GM19328 (cell line): Measurements from ENCODE around the gene LPCAT1.

Source experiments
- ATAC-seq: cut with Tn5 transposase; IDR thresholded peaks from one replicate; pipeline ENCODE4 v1.9.1; 2021; ENCODE audit warnings: mild to moderate bottlenecking, moderate library complexity; ENCODE audit not compliant: unreplicated experiment

The LPCAT1 gene

DNA sequence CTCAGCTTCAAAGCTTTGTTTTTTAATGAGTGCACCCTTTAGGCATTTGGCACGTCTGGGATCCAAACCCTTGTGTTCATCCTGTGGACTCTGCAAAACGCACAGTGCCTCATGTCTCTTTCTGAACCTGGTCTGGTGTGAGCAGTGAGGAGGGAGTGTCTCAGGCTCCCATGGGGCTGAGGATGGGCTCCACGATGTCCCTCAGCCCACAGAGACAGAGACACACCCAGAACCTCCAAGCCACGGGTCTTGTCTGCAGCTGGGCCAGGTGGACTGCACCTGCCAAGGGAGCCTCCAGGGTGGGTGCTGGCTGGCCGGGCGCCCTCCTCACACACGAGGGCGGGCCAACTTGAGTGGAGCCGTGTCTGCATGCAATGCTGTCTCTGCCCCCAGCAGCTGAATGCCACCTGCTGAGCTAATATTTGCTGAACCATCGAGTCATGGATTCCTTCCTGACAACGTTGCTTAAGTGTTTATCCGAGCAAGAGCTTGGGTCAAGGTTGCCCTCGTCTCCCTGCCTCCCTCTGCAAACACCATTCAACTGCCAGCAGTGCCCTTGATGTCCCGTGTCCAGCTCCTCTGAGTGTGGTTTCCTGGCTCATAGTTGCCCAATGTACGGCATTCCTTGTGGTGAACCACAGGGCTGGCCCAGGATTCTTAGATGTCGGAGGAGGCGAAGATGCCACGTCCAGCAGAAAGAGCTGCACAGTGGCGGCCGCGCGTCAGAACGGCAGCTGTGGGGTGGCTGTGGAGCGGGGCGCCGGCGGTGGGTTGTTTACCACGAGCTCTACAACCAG is 31.4 kb upstream of the LPCAT1 start:
- no peak for ATAC-seq

DNA sequence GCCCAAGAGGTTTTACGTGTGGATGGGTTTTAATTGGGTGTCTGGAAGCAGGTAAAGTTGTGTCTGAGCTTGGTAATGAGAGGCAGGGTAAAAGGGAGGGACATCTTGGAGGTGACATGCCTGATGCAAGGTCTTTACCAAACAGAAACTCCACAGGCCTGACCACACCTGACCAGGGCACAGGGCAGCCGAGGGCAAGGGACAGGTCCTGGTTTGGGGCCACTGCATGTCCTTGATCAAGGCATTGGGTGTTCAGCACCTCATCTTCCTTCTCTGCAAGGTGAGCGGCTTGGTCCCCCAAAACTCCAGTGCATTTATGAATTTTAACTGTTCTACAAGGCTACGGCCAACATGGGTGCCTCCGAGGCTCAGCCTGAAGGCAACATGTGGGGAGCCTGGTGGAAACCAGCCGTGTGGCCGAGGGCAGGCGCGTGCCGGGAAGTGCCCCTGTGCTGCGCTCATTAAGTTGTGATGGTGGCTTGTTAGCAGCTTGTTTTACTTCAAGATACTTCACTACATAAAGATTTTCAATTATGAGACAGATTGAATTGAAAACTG is 30.7 kb upstream of the LPCAT1 start:
- no peak for ATAC-seq

DNA sequence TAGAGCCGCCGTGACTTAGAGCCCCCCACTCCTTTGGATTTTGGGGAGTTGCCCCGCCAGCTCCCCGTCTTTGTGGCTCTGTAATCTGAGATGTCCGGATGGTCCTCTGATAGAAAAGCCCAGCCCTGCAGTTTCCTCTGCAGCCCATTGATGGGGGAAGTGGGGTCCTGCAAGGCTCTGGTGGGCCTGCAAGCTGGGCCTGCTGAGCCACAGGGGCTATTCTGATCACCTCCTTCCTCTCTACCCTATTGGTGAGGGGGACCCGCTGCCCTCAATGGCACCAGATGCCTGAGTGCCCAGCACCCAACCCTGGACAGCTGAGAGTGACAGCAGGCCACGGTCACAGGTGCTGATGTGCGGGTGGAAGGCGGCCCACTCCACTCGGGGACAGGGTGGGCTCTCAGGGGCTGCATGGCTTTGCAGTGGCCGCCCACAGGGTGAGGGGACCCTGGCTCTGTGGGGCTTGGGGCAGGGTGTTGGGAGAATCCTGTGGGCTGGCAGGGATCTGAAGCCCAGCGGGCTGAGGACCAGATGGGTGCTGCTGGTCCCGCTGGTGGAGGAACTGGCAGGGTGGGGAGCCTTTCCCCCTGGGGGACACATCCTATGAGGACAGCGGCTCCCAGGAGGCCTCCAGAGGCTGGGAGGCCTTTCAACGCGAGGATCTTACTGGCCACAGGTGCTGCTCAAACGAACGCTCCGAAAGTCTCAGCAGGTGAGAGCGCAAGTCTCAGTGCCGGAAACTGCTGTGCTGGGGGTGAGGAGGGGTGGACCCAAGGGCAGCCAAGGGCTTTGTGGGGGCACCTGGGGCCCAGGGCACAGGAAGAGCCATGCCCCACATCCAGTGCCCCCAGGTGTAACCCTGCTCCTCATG is 30.0 kb upstream of the LPCAT1 start:
- no peak for ATAC-seq

DNA sequence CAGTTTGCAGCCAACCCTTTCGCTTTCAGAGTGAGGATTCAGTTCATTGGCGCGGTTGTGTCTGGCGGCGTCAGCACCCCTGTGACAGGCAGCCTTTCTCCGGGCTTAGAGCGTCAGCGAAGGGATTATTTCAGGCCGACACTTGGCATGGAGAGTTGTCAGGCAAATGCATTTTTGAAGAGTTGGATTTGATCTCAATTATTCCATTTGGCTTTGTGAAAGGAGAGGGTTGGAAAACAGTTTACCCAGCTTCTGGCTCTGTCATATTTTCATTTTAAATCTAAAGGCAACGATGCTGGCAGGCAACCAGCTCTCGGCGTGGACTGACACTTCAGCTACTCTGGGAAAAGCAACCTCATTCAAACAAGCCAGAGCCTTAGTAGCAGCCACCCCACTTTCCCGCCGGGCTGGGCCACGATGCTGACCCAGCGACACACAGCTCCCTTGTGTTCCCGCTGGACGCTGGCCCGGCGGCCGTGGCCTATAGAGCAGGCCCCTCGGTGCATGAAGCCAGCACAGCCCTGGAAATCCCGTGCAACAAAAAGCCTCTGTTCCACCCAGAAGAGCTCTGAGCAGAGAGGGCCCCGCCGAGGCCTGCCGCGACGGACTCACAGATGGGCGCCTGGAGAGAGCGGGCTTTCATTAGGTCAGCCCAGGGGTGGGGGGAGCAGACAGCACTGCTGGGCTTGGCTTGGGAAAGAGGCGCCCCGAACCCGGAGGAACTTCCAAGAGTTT is 28.9 kb upstream of the LPCAT1 start:
- ATAC-seq, result no peak

- no peak for ATAC-seq
These were observed 27.9 kb upstream of the LPCAT1 start for GRCh38 chr5:1551426-1552301.

DNA sequence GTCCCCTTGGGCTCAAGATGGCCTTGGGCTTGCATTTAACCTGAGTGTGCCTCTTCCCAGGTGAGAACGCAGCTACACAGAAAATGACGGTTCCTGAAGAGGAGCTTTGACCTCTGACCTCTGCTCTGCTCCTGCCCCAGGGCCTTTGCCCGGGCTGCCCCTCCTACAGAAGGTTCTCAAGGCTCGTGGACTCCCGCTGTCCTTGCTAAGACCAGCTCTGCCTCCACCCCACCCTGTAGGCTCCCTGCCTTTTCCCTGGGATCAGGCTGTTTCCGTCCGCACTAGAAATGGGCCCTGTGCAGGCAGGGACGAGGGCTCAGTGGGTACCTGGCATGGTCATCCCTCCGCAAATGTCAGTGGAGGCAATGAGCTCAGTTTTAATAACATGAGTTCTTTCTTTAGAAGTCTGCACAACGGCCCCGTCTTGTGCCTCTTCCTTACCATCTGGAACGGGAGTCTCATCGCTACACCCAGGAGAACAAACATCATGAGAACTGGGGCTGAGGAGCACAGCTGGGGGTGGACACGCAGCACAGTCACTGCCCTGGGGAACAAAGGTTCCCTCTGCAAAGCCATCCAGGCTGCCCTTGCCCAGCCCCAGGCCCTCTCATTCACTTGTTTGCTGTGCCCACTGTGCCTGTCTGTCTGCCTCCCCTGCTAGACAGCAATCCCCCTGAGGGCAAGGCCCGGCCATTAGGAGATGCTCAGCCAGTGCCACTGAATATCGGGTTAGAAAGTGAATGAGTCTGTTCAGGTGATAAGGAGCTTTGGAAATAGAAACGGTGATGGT is 26.7 kb upstream of the LPCAT1 start:
- no peak for ATAC-seq

DNA sequence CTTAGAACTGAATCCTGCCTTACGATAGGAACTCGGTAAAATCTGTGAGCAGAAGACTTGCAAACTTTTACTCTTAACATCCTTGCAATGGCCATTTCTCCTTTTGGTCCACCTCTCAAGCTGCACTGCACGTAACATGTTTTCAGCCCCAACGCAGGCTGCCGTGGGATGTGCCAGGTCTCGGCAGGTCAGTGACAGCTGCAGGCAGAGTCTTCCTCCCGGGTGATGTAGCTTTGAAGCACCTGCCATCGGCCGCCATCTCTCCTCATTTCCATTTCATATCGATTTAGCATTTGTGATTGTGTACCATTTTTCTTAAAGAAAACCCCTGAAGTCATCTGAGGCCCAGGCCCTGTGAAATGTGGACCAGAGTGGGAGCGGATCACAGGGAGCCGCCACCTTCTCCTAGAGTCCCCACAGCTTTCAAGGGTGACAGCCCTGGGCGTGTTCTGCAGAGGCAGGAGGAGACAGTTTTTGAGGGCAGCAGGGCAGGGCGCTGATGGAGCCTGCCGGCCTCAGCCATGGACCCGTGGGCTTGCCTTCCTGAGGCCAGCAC is 25.8 kb upstream of the LPCAT1 start:
- ATAC-seq, result no peak

DNA sequence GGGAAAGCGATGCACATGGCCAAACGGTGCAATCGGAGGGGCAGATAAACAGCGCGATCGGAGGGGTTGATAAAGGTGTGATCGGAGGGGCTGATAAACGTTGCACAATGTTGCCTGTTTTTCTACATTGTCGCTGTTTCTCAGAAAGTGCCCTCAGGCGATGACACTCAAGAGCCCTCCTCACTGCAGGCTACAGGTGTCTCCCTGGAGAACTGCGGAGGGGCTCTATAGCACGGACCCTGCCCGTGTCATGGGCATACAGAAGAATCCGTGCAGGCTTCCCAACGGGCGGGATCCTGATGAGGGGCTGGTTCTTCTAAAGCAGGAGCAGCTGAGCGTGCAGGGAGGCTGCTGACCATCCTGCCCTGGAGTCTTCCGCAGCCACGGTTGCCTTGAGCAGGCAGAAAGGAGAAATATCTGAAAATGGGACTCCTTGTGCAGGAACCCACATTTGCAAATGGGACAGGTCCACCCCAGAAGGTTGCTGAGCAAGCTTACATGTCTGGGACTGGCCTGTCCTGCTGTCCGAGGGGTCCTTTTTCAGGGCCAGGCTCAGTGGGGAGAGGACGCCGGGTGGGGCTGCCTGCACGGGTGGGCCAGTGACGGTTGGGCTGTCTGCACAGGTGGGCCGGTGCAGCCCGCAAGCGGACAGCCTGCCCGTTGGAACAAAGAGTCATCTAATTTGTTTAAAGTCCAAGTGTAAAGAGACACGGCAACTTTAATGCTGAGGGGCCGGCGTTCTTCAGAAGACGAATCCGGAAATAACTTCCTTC is 25.1 kb upstream of the LPCAT1 start:
- no peak for ATAC-seq

DNA sequence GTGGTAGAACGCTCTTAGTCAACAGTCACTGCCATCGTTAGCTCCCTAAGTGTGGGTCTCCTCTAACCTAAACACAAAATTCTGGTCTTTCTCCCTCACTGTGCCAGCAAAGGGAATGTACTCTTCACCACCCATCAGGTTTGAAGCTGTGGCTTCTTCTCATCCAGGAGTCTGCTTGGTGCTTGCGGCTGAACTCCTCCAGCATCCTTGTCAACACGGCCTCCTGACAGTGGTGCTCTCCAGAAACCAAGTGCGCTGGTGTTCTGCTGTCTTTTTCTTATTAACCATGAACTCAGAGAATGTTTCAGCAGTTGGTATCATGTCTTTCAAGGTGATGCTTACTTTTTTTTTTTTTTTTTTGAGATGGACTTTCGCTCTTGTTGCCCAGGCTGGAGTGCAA is 23.9 kb upstream of the LPCAT1 start:
- no peak for ATAC-seq

DNA sequence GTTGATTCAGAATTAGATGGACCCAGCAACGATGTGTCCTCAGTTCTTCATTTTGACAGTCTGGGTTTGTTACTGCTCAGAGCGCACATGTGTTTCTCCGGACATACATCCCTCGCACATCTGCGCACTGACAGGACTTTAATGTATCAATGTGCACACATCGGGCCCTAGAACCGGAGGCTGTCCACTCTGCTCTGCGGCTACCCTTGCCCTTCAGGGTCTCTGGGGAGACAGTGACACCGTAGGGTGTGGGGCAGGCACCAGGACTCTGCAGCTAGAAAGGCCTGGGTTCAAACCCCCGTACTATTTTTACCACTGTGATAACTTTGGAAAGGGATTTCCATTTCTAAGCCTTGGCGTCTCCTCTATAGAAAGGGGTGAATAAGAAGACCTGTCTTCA is 23.5 kb upstream of the LPCAT1 start:
- ATAC-seq, result no peak

DNA sequence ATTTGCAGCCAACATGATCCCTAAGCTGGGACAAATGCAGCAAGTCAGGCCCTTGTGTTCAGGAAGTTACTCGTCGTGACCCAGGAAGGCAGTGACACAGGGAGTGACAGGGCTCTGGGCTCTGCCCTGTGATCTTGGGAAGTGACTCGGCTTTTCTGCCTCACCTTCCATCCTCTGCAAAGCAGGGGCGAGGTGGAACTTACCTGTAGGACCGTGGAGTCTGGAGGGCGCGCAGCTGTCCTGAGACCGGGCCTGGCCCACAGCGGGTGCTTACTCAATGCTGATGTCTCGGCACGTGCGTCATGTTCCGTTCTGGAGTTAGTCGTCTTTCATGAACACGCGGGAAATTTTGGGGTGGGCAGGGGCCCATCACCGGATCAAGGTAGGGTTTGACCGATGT is 22.8 kb upstream of the LPCAT1 start:
- no peak for ATAC-seq

- no peak for ATAC-seq
These were observed 22.1 kb upstream of the LPCAT1 start for GRCh38 chr5:1545805-1546355.

DNA sequence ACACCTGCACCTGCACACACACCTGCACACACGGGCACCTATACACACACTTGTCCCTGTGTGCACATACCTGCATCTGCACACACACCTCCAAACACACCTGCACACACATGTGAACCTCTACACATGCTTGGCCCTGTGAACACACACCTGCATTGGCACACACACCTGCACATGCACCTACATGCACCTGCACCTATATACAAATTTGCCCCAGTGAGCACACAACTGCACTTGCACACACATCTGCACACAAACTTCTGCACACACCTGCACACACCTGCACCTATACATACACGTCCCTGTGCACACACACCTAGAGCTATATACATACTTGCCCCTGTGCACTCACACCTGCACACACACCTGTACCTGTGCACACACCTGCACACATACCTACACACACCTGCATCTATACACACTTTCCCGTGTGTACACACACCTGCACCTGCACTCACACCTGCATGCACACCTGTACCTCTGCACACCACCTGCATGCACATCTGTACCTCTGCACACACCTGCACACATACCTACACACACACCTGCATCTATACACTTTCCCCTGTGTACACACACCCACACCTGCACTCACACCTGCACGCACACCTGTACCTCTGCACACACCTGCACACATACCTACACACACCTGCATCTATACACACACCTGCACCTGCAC is 21.5 kb upstream of the LPCAT1 start:
- no peak for ATAC-seq

DNA sequence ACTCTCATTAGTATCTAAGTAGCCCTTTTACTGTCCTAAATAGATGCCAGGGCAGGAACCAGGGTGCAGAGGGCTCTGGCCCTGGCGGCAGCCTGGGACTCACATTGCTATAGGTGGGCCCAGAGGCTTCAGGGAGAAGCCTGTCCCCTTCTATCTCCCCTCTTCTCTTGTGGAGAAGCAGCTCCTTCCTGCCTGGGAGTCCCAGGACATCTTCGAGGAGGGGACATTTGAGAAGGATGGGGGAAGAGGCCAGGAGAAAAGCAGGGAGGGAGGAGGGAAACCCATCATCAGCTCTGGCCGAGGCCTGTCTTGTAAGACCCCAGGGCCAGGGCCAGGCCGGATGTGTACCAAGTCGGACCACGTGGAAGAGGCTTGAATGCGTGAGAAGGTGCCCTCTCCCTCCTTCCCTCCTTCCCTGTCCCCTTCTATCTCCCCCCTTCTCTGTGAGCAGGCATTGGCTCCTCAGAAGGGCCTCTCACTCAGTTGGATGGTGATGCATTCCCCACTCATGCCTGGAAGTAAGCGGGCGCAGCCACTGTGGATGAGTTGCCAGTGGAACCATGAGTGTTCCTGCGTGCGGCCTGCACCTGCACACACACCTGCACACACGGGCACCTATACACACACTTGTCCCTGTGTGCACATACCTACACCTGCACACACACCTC is 20.7 kb upstream of the LPCAT1 start:
- no peak for ATAC-seq

GRCh38 chr5:1543398-1544293 is 19.9 kb upstream of the LPCAT1 start:
- no peak for ATAC-seq

GRCh38 chr5:1542781-1543180 is 19.0 kb upstream of the LPCAT1 start:
- no peak for ATAC-seq
